ENCODE measurements around the gene RPA1.

The RPA1 gene

DNA sequence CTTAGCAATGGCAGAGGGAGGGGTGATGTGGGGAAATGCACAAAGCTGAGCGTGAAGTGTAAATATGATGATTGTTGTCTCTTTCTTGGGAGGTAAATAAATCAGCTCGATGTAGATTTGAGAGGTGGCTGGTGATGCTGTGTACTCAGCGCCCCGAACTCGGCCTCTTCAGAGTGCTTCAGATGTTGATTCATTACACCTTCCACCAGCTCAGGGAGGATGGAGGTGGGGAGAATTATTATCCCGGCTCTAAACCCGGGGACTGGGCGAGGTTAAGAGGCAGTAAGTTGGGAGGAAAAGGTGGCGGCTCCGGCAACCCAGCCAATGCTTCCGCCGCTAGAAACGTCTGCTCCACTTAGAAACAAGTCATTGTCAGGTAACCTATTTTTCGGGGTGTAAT is 86.5 kb downstream of the RPA1 start:
- Histone ChIP-seq H3K9me3 (no peaks in the 10 kb centered on the region), H3K4me3 (no peak overlapping the region), H3K4me1 (no peaks in the 10 kb centered on the region), H3K36me3 (replicated peaks) (no peaks in the 10 kb centered on the region), H3K27me3 (ENCODE audit: low read depth) (no peaks in the 10 kb centered on the region)
- no peak for DNase-seq (ENCODE audit: low spot score in 2 of 2)
- in situ Hi-C loops (cut with MboI; ENCODE audit: low sequenced_read_pairs): no loop called here

DNA sequence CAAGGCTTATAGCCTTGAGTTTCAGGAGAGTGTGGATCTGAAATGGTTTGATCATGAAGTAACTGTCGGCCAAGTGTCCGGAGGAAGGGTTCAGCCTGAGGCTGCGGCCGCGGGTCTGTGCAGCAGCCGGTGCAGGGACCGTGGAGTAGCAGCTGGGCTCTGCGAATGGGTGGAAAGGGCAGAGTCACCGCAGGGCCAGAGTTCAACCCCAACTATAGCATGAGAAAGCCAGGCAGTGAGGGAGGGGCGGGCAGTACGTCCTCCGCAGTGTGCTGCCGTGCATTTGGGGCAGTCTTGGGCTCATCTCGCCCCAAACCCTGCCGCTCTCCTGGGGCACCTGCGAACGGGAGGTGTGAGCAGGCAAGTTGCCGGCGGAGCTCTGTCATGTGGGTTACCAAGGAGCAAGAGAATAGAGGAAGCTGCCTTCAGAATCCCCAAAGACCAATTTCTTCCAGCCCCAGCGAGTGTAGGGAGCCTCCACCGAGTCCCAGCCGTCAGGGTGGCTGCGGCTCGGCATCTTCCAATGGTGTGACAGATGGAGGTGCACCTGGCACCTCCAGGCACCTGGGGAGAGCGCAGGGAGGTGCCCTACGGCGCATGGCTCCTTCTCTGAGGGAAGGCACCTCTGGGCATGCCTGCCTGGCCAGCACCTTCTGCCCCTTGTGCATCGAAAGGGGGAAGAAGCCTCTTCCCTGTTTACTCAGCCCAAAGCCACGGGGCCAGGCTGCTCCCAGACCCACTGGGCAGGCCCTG is 87.3 kb downstream of the RPA1 start:
- no peak for DNase-seq (ENCODE audit: low spot score in 2 of 2)
- no peaks in the 10 kb centered on the region for H3K4me1 ChIP-seq
- in situ Hi-C loops (cut with MboI; ENCODE audit: low sequenced_read_pairs): no loop called here
- H3K36me3 ChIP-seq (replicated peaks): no peaks in the 10 kb centered on the region
- no peak overlapping the region for H3K4me3 ChIP-seq
- H3K9me3 ChIP-seq: no peaks in the 10 kb centered on the region
- no peaks in the 10 kb centered on the region for H3K27me3 ChIP-seq (ENCODE audit: low read depth)

DNA sequence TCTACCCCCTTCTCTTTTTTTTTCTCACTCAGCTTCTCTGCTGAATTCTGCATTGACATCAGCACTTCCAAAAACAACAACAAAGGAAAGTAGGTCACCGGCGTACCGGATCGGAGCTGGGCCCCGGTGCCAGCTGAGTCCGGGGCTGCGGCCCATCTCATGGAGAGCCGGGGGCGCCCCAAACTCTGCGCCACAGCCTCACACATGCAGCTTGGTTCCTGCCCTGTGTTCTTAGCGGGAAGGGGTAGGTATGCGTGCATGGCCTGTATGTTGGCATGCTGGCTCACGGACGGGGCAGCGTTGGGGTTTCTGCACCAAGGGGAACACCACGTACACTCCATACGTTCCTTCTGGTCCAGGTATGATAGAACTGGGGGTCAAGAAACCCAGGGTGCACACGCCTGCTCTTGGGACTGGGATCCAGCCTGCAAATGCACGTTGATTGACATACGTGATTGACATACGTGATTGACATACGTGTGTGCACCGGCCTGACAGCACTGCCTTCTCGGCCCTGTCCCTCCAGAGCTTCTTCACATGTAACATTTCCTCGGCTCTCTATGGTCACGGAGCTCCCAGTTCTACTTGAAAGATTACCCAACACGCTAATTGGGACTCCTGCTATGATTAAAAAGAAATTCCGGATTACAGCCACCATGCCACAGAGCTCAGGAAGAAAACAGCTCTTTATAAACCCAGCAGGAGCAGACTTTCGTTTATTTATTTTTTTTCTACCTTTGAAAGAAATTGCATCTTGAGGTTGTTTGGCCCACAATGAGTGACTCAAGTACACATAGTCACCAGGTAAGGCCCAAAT is 88.7 kb downstream of the RPA1 start:
- no peaks in the 10 kb centered on the region for H3K9me3 ChIP-seq
- no peaks in the 10 kb centered on the region for H3K36me3 ChIP-seq (replicated peaks)
- no peaks in the 10 kb centered on the region for H3K4me1 ChIP-seq
- no peak overlapping the region for H3K4me3 ChIP-seq
- no peak for DNase-seq (ENCODE audit: low spot score in 2 of 2)
- H3K27me3 ChIP-seq (ENCODE audit: low read depth): no peaks in the 10 kb centered on the region
- in situ Hi-C loops (cut with MboI; ENCODE audit: low sequenced_read_pairs): no loop called here

DNA sequence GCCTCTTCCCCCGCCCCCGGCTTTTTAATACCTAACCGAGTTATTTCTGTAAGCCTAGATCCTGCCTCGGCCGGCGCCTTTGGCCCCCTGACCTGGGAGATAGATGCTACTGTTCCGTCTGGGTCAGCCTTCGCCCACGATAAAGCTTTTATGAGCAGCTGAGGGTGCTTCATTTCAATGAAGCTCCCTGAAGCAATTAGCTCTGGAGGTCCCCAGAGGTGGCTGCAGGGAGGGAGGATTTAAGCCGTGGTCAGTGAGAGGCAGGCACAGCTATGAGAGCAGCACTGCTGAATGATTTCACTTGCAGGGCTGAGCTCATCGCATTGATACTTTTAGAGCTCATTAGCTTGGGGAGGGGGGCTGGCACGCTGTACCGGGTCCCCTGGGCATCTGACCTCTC is 89.4 kb downstream of the RPA1 start:
- H3K9me3 ChIP-seq: no peaks in the 10 kb centered on the region
- no peak overlapping the region for H3K4me3 ChIP-seq
- no peaks in the 10 kb centered on the region for H3K36me3 ChIP-seq (replicated peaks)
- in situ Hi-C loops (cut with MboI; ENCODE audit: low sequenced_read_pairs): no loop called here
- H3K4me1 ChIP-seq: no peaks in the 10 kb centered on the region
- H3K27me3 ChIP-seq (ENCODE audit: low read depth): no peaks in the 10 kb centered on the region
- no peak for DNase-seq (ENCODE audit: low spot score in 2 of 2)

DNA sequence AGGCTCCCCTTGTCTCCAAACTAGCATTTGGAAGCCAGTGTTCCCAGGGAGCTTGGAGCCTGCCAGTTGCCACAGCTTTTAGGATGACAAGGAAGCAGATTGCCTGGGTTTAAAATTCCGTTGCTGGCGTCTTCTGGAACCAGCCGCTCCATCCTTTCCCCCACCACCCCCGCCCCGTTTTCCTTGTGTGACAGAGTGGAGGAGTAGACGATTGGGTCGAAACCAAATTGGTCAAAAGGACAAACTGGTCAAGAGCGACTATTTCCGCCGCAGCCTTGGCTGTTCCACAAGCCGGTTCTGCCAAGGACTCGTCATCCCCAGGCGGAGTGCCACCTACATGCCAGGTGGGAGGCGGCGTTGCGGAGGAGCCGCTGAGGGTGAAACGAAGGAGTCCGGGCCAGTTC is 91.1 kb downstream of the RPA1 start:
- H3K4me3 ChIP-seq: no peak overlapping the region
- no peaks in the 10 kb centered on the region for H3K9me3 ChIP-seq
- no peaks in the 10 kb centered on the region for H3K27me3 ChIP-seq (ENCODE audit: low read depth)
- in situ Hi-C loops (cut with MboI; ENCODE audit: low sequenced_read_pairs): no loop called here
- H3K36me3 ChIP-seq (replicated peaks): no peaks in the 10 kb centered on the region
- no peaks in the 10 kb centered on the region for H3K4me1 ChIP-seq
- DNase-seq (ENCODE audit: low spot score in 2 of 2): no peak

DNA sequence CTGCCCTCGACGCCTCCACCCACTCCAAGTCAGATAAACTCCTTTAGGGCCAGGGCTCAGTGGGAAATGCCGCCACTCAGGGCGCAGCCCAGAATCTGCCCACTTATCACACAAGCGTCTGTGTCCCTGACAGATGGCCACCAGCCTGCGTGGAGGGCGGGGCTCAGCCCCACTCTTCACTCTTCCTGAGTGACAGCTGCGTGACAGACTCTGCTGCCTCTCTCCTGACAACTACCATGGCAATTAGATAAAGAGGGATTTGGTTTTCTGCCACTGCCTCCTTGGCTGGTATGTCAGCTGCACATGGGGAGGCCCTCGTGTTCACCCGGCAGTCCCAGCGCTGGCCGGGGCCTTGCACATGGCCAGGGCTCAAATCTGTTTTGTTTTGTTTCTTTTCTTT is 99.2 kb downstream of the RPA1 start:
- no peaks in the 10 kb centered on the region for H3K27me3 ChIP-seq (ENCODE audit: low read depth)
- in situ Hi-C loops (cut with MboI; ENCODE audit: low sequenced_read_pairs): no loop called here
- DNase-seq (ENCODE audit: low spot score in 2 of 2): no peak

DNA sequence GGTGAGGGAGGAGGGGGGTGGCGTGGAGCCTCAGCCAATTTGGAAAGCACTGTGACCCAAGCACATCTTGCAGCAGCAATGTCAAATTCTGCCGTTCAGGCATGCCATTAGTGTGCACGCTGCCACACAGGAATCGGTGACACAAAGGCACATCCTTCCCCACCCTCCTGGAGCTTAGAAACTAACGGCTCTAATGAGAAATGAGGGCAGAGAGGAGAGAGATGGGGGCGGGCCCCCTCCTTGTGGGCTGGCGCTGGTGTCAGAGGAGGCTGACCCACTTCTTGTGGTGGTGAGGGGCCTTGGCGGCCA is 100.5 kb downstream of the RPA1 start:
- in situ Hi-C loops (cut with MboI; ENCODE audit: low sequenced_read_pairs): no loop called here
- Histone ChIP-seq H3K27me3 (ENCODE audit: low read depth) (no peaks in the 10 kb centered on the region), H3K4me3 (no peak overlapping the region), H3K9me3 (no peaks in the 10 kb centered on the region), H3K36me3 (replicated peaks) (no peaks in the 10 kb centered on the region), H3K4me1 (no peaks in the 10 kb centered on the region)
- no peak for DNase-seq (ENCODE audit: low spot score in 2 of 2)

More for the DNA sequence above, 99.2 kb downstream of the RPA1 start:
- no peaks in the 10 kb centered on the region for H3K4me1 ChIP-seq
- no peaks in the 10 kb centered on the region for H3K36me3 ChIP-seq (replicated peaks)
- H3K4me3 ChIP-seq: no peak overlapping the region
- H3K9me3 ChIP-seq: no peaks in the 10 kb centered on the region

DNA sequence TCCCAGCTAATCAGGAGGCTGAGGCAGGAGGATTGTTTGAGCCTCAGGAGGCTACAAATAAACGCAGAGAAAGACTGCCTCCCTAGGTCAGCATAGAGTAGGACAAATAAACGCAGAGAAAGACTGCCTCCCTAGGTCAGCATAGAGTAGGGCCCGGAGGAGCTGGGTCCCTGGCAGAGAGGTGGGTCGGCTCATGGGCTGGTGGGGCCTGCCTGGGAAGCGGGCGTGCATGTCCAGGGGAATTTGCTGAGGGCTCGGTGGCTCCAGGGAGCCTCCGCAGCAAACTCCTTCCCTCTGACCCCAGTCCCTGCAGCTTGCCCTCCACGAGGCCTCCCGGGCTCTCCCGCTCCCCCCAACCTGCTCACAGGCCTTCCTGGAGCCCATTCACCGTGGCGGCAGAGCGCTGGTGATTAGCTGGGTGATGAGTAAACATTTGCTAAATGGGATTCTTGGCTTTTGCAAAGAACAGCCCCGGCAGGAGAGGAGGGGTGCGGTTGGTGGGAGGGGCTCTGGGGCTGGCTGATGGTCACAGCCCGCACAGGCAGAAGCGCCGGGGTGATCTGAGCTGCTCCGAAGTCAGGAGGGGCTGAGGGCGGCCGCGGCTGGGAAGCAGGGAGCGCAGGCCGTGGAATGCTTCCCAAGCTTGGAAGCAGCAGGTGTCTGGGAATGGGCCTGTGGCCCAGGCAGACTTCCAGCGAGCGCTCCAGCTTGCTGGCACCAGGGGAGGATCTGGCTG is 102.2 kb downstream of the RPA1 start:
- Histone ChIP-seq H3K4me3 (no peak overlapping the region), H3K9me3 (no peaks in the 10 kb centered on the region), H3K27me3 (ENCODE audit: low read depth) (no peaks in the 10 kb centered on the region), H3K4me1 (no peaks in the 10 kb centered on the region), H3K36me3 (replicated peaks) (no peaks in the 10 kb centered on the region)
- peak in 1 of 2 experiments; percentile 56 for DNase-seq (ENCODE audit: low spot score in 2 of 2)
- in situ Hi-C loops (cut with MboI; ENCODE audit: low sequenced_read_pairs): no loop called here

DNA sequence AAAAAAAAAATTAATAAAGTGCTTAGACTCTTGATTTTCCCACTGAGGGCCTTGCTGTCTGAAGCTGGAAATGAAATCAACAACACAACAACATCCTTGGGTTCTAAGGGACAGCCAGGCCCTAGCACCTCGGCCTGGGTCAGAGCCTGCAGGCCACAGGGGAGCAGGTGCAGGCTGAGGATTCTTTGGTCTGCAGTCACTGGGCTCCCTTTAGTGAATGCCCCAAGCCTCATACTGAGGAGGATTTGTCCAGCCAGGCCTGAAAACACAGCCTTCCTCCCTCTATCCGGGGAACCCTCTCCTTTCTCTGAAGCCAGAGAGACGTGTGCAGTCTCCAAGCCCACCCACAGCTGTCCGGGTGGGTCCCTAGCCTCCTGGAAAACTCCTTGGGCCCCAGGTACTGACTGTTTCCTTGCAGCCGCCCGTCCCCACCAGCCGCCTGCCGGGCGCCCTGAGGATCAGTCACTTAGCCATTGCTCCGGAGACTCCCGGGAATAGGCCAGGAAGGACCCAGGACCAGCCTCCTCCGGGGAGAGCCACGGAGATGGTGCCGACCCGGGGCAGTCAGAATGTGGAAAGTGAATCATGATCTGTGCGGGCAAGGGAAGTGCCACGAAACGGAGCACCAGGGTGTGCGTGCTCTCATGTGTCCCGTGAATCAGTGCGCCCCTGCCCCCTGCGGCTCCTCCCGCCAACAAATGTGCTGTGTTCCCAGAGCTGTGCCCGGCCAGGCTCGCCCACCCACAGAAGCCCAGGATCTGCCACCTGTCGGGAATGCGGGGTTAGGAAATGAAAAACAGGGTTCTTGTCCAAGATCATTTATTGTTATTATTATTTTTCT is 104.3 kb downstream of the RPA1 start:
- in situ Hi-C loops (cut with MboI; ENCODE audit: low sequenced_read_pairs): no loop called here
- H3K4me1 ChIP-seq: no peaks in the 10 kb centered on the region
- no peak overlapping the region for H3K4me3 ChIP-seq
- no peaks in the 10 kb centered on the region for H3K27me3 ChIP-seq (ENCODE audit: low read depth)
- DNase-seq (ENCODE audit: low spot score in 2 of 2): no peak
- H3K36me3 ChIP-seq (replicated peaks): no peaks in the 10 kb centered on the region
- no peaks in the 10 kb centered on the region for H3K9me3 ChIP-seq

DNA sequence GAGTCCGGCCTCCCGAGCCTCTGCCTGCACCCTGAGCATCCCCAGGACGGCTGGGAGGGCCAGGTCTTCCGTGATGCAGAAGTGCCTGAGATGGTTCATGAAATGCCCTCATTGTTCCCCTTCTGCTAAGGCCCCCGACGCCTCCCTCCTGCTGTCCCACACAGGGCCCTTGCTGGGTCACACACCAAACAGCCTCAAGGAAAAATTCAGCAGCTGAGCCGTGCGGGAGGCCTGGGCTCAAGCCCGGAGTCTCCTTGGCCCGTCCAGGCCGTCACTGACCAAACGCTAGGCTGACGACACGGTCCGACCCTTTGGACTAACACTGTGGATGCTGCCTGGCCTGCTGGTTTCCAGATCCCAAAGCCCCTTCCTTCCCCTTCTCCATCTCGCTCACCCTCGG is 105.1 kb downstream of the RPA1 start:
- H3K36me3 ChIP-seq (replicated peaks): no peaks in the 10 kb centered on the region
- in situ Hi-C loops (cut with MboI; ENCODE audit: low sequenced_read_pairs): no loop called here
- no peak for DNase-seq (ENCODE audit: low spot score in 2 of 2)
- H3K4me3 ChIP-seq: no peak overlapping the region
- no peaks in the 10 kb centered on the region for H3K9me3 ChIP-seq
- H3K4me1 ChIP-seq: no peaks in the 10 kb centered on the region
- no peaks in the 10 kb centered on the region for H3K27me3 ChIP-seq (ENCODE audit: low read depth)

DNA sequence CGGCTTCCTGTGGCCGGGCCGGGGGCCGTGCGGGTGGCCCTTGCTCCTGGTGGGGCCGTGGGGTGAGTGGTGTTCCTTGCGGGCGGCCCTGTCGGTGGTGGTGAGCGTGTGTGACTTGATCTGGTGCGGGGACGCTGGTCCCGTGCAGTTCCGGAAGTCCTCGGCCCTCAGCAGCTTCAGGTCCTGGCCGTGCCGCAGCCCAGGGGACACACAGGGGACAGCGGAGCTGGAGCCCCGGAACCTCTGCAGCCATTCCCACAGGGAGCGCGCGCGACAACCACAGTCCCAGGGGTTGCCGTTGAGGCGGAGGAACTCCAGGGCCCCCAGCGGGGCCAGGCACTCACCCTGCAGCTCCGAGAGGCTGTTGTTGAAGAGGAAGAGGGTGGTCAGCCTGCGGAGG is 107.0 kb downstream of the RPA1 start:
- Histone ChIP-seq H3K27me3 (ENCODE audit: low read depth) (no peaks in the 10 kb centered on the region), H3K4me3 (no peak overlapping the region), H3K9me3 (no peaks in the 10 kb centered on the region), H3K4me1 (no peaks in the 10 kb centered on the region), H3K36me3 (replicated peaks) (no peaks in the 10 kb centered on the region)
- DNase-seq (ENCODE audit: low spot score in 2 of 2): no peak
- in situ Hi-C loops (cut with MboI; ENCODE audit: low sequenced_read_pairs): no loop called here

DNA sequence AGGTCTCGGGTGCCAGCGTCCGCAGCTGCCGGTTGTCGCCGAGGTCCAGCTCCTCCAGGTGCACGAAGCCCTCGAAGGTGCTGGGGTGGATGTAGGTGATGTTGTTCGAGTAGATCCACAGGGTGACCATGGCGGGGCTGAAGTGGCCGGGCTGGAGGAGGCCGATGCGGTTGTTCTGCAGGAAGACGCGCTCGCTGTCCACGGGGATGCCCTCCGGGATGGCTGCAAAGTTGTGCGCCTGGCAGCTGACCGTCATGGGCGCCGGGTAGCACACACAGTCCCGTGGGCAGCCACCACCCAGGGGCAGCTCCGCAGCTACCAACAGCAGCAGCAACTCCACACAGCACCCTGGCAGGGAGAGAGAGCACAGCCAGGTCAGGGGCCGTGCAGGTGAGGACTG is 107.7 kb downstream of the RPA1 start:
- Histone ChIP-seq H3K36me3 (replicated peaks) (no peaks in the 10 kb centered on the region), H3K4me3 (no peak overlapping the region), H3K4me1 (no peaks in the 10 kb centered on the region), H3K27me3 (ENCODE audit: low read depth) (no peaks in the 10 kb centered on the region), H3K9me3 (no peaks in the 10 kb centered on the region)
- DNase-seq (ENCODE audit: low spot score in 2 of 2): no peak
- in situ Hi-C loops (cut with MboI; ENCODE audit: low sequenced_read_pairs): no loop called here

DNA sequence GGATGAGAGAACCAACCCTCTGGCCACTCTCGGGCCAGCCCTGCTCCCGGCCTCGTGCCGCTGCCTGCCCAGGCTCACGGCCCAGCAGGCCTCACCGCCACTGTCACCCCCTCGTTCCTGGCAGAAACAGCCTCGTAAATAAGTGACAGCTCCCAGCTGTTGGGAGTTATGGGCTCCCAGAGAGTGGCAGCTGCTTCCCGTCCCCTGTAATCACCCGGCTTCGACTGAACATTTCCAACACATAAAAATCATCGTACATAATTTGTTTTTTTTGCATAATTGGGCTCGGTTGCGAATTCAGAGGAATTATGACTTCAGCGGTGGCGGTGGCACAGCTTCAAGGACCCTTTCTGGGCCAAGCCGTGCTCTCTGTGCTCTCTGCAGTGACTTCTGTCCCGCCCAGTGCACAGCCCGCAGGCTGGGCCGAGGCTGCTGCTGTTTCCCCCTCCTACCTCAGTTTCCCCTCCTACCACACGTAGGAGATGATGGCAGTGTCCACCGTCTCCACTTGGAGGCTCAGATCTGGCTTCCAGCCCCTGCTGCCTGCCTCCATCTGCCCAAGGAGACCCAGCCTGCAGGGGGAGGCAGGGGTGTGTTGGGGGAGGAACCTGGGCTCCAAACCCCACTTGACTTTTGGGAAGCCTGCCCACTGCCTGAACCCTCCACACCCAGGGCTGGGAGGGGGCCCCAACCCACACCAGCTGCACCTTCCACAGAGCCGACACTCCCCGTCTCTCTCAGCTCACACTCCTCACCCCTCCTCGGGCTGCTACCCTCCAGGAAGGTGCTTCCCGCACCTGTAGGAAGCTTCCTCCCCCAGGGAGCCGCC is 110.4 kb downstream of the RPA1 start:
- DNase-seq (ENCODE audit: low spot score in 2 of 2): no peak
- Histone ChIP-seq H3K4me1 (no peaks in the 10 kb centered on the region), H3K36me3 (replicated peaks) (no peaks in the 10 kb centered on the region), H3K4me3 (no peak overlapping the region), H3K9me3 (no peaks in the 10 kb centered on the region), H3K27me3 (ENCODE audit: low read depth) (no peaks in the 10 kb centered on the region)
- in situ Hi-C loops (cut with MboI; ENCODE audit: low sequenced_read_pairs): no loop called here

Measured in HAP-1 (cell line).